H9 (cell line): ENCODE data around the gene PPARG. TPM values are rescaled to one million over a fixed set of nuclear protein-coding genes. Genes with fewer than 3 reads are reported as not detected.

Experiments
- DNase-seq: peaks from one replicate; pipeline ENCODE4 v3.0.0-alpha.2; 2017
- H2AFZ ChIP-seq: one replicate; pipeline ENCODE4 v1.6.1; 2013; ENCODE audit warnings: mild to moderate bottlenecking, low read length, control low read depth, moderate library complexity
- H2AK5ac ChIP-seq: 2 replicates; pipeline ENCODE4 v1.6.1; 2013; ENCODE audit warnings: low read length, control low read depth, mixed read lengths; ENCODE audit not compliant: insufficient read length
- H2BK120ac ChIP-seq: one replicate; pipeline ENCODE4 v1.6.1; 2013; ENCODE audit warnings: low read depth, mild to moderate bottlenecking, low read length, control low read depth, inconsistent platforms; ENCODE audit not compliant: poor library complexity, severe bottlenecking
- H2BK12ac ChIP-seq: 2 replicates; pipeline ENCODE4 v1.6.1; 2013; ENCODE audit warnings: low read length, control low read depth, mixed read lengths, low read depth; ENCODE audit not compliant: insufficient read length
- H2BK15ac ChIP-seq: 2 replicates; pipeline ENCODE4 v1.6.1; 2013; ENCODE audit warnings: low read depth, low read length, control low read depth
- H2BK20ac ChIP-seq: one replicate; pipeline ENCODE4 v1.6.1; 2013; ENCODE audit warnings: low read depth, mild to moderate bottlenecking, low read length, control low read depth, inconsistent platforms; ENCODE audit not compliant: poor library complexity, severe bottlenecking
- H2BK5ac ChIP-seq: 2 replicates; pipeline ENCODE4 v1.6.1; 2013; ENCODE audit warnings: low read length, control low read depth, mixed read lengths; ENCODE audit not compliant: insufficient read length
- H3K14ac ChIP-seq: 2 replicates; pipeline ENCODE4 v1.6.1; 2013; ENCODE audit warnings: low read length, control low read depth; ENCODE audit not compliant: insufficient read depth
- H3K18ac ChIP-seq: 2 replicates; pipeline ENCODE4 v1.6.1; 2013; ENCODE audit warnings: low read depth, mild to moderate bottlenecking, mixed read lengths, low read length, control low read depth; ENCODE audit not compliant: insufficient read length
- H3K23ac ChIP-seq: 2 replicates; pipeline ENCODE4 v1.6.1; 2013; ENCODE audit warnings: low read length, control low read depth, mixed read lengths, low read depth; ENCODE audit not compliant: insufficient read length
- H3K23me2 ChIP-seq: 2 replicates; pipeline ENCODE4 v1.6.1; 2013; ENCODE audit warnings: low read depth, mild to moderate bottlenecking, mixed read lengths, low read length, control low read depth; ENCODE audit not compliant: insufficient read length, poor library complexity, severe bottlenecking
- H3K27ac ChIP-seq: 2 replicates; pipeline ENCODE4 v1.5.1; 2013; ENCODE audit warnings: low read length, control low read depth, mixed read lengths, low read depth; ENCODE audit not compliant: insufficient read length
- H3K27me3 ChIP-seq: 2 replicates; pipeline ENCODE4 v1.6.1; 2013; ENCODE audit warnings: low read length, control low read depth, inconsistent platforms; ENCODE audit not compliant: insufficient read depth
- H3K4ac ChIP-seq: 2 replicates; pipeline ENCODE4 v1.6.1; 2013; ENCODE audit warnings: low read depth, mild to moderate bottlenecking, control low read depth, inconsistent platforms, low read length, moderate library complexity
- H3K4me1 ChIP-seq: 2 replicates; pipeline ENCODE4 v1.6.1; 2013; ENCODE audit warnings: low read length, control low read depth, inconsistent platforms; ENCODE audit not compliant: insufficient read depth
- H3K4me2 ChIP-seq: 2 replicates; pipeline ENCODE4 v1.6.1; 2013; ENCODE audit warnings: low read length, control low read depth, mixed read lengths; ENCODE audit not compliant: insufficient read length, insufficient read depth
- H3K56ac ChIP-seq: 2 replicates; pipeline ENCODE4 v1.6.1; 2013; ENCODE audit warnings: low read depth, mild to moderate bottlenecking, mixed read lengths, low read length, control low read depth; ENCODE audit not compliant: insufficient read length
- H3K79me1 ChIP-seq: 2 replicates; pipeline ENCODE4 v1.6.1; 2013; ENCODE audit warnings: low read depth, mild to moderate bottlenecking, moderate library complexity, low read length, control low read depth, inconsistent platforms; ENCODE audit not compliant: insufficient read depth, poor library complexity, severe bottlenecking
- H3K79me2 ChIP-seq: 2 replicates; pipeline ENCODE4 v1.6.1; 2013; ENCODE audit warnings: low read length, control low read depth, inconsistent platforms; ENCODE audit not compliant: insufficient read depth
- H3K9ac ChIP-seq: 2 replicates; pipeline ENCODE4 v1.6.1; 2013; ENCODE audit warnings: low read length, control low read depth, mixed read lengths; ENCODE audit not compliant: insufficient read length; ENCODE audit errors: extremely low read depth
- H3K9me3 ChIP-seq: one replicate; pipeline ENCODE4 v1.6.1; 2013; ENCODE audit warnings: low read depth, low read length, inconsistent platforms; ENCODE audit not compliant: control insufficient read depth
- H3T11ph ChIP-seq: one replicate; pipeline ENCODE4 v1.6.1; 2013; ENCODE audit warnings: mild to moderate bottlenecking, low read length, control low read depth, inconsistent platforms
- H4K20me1 ChIP-seq: one replicate; pipeline ENCODE4 v1.6.1; 2013; ENCODE audit not compliant: control insufficient read depth, insufficient read length, insufficient read depth
- H4K5ac ChIP-seq: 2 replicates; pipeline ENCODE4 v1.6.1; 2013; ENCODE audit warnings: low read depth, mild to moderate bottlenecking, mixed read lengths, low read length, control low read depth; ENCODE audit not compliant: insufficient read length
- H4K8ac ChIP-seq: replicated peaks from 2 replicates; pipeline ENCODE4 v1.6.1; 2013; ENCODE audit warnings: low read length, control low read depth, mixed read lengths, low read depth; ENCODE audit not compliant: insufficient read length
- H4K91ac ChIP-seq: 2 replicates; pipeline ENCODE4 v1.6.1; 2013; ENCODE audit warnings: low read depth, mild to moderate bottlenecking, moderate library complexity, mixed read lengths, low read length, control low read depth; ENCODE audit not compliant: insufficient read length
- H3K27ac Mint-ChIP-seq, 3 experiments: 2 replicates in 2 of 3; 3 replicates in 1 of 3; pipeline ENCODE4 v1.8.0; 2020 to 2021; ENCODE audit warnings: mixed read lengths in 3 of 3, mild to moderate bottlenecking in 1 of 3, moderate library complexity in 1 of 3
- H3K27me3 Mint-ChIP-seq: 2 replicates; pipeline ENCODE4 v1.8.0; 2021; ENCODE audit warnings: low read depth, mild to moderate bottlenecking, moderate library complexity, mixed read lengths
- H3K36me3 Mint-ChIP-seq, 3 experiments: 2 replicates in 2 of 3; 3 replicates in 1 of 3; pipeline ENCODE4 v1.8.0; 2020 to 2021; ENCODE audit warnings: low read depth in 3 of 3, mixed read lengths in 3 of 3; ENCODE audit not compliant: insufficient read depth in 1 of 3
- H3K4me1 Mint-ChIP-seq, 2 experiments: 2 replicates each; pipeline ENCODE4 v1.8.0; 2020; ENCODE audit warnings: mixed read lengths in 2 of 2
- H3K4me3 Mint-ChIP-seq, 2 experiments: 2 replicates in 1 of 2; 3 replicates in 1 of 2; pipeline ENCODE4 v1.8.0; 2020 to 2021; ENCODE audit warnings: mild to moderate bottlenecking in 2 of 2, mixed read lengths in 2 of 2, moderate library complexity in 1 of 2
- H3K9me3 Mint-ChIP-seq, 2 experiments: 2 replicates in 1 of 2; 3 replicates in 1 of 2; pipeline ENCODE4 v1.8.0; 2020; ENCODE audit warnings: mild to moderate bottlenecking in 2 of 2, mixed read lengths in 2 of 2, moderate library complexity in 1 of 2
- CTCF ChIP-seq: fragments of 200-600 bp; sonication (generic); conservative IDR thresholded peaks from 3 replicates; pipeline ENCODE4 v1.8.0; 2021; ENCODE audit warnings: antibody characterized with exemption, mild to moderate bottlenecking
- WGBS: extraction: QIAGEN DNeasy Blood & Tissue Kit; methylation state at CpG from one replicate; pipeline ENCODE4 v1.1.7; 2013; ENCODE audit warnings: missing lambda C conversion rate, low lambda C conversion rate, mixed read lengths; ENCODE audit not compliant: insufficient read length; ENCODE audit errors: extremely low coverage; 5-methylcytosine and 5-hydroxymethylcytosine counted together
- total RNA-seq: library from RNA; stranded (reverse); gene quantifications from 2 replicates; pipeline ENCODE4 v1.2.1, GENCODE V29; 2021

Gene PPARG
- total RNA-seq, 1 experiment from 2014 or later = 0.42 TPM

GRCh38 chr3:12273045-12273695, 15.7 kb upstream of the PPARG start:
- H3K79me2 ChIP-seq = no peaks in the 10 kb centered on the region
- no peak overlapping the region for H3K18ac ChIP-seq
- no peak for TF ChIP-seq CTCF
- no peak overlapping the region for H2BK15ac ChIP-seq
- WGBS = no CpG with 5 or more reads among the region's 2 CpGs
- H3K23me2 ChIP-seq = no peaks in the 10 kb centered on the region
- H4K91ac ChIP-seq = no peak overlapping the region
- no peak overlapping the region for H2BK12ac ChIP-seq
- no peak overlapping the region for H2BK120ac ChIP-seq
- no peaks in the 10 kb centered on the region for H3K9me3 ChIP-seq
- no peak overlapping the region for H2BK5ac ChIP-seq
- no peaks in the 10 kb centered on the region; the same call in 1 of the 2 replicates for H3K4me1 ChIP-seq
- H3K56ac ChIP-seq = no peak overlapping the region
- H4K8ac ChIP-seq = no peak overlapping the region
- no peak overlapping the region for H3T11ph ChIP-seq
- H2AFZ ChIP-seq = no peak overlapping the region
- DNase-seq = no peak
- H3K9ac ChIP-seq = no peak overlapping the region
- Mint-ChIP-seq H3K4me1 (no peaks in the 10 kb centered on the region), H3K9me3 (no peaks in the 10 kb centered on the region), H3K27me3 (no peaks in the 10 kb centered on the region; the same call in 1 of the 2 replicates), H3K4me3 (no peak overlapping the region), H3K27ac (no peak overlapping the region), H3K36me3 (no peaks in the 10 kb centered on the region)
- no peak overlapping the region for H3K4ac ChIP-seq
- no peak overlapping the region for H4K5ac ChIP-seq
- no peak overlapping the region for H3K27ac ChIP-seq
- no peak overlapping the region for H3K4me2 ChIP-seq
- no peak overlapping the region for H2AK5ac ChIP-seq
- H3K14ac ChIP-seq = no peak overlapping the region
- no peaks in the 10 kb centered on the region for H3K27me3 ChIP-seq
- H4K20me1 ChIP-seq = no peaks in the 10 kb centered on the region
- H3K79me1 ChIP-seq = no peaks in the 10 kb centered on the region
- H2BK20ac ChIP-seq = no peak overlapping the region
- H3K23ac ChIP-seq = no peak overlapping the region
